ENCODE results near the gene EEF1G.
"Not testable (repeated sequence)": the region's sequence is repeated elsewhere in the genome, so short reads cannot be mapped to it uniquely, and the experiment has no call there.

EEF1G gene

GRCh38 chr11:62573592-62574362 is at the start of gene EEF1G:
TSS of gene EEF1G (minus strand) at chr11:62573891. CDS start at chr11:62573842, 49 bp downstream.
- Histone ChIP-seq H3K4me1 (ENCODE audit: insufficient read depth, low read length) (peaks cover 18% of the 10 kb centered on the region), H3K36me3 (ENCODE audit: insufficient read depth, low read length) (peaks cover 40% of the 10 kb centered on the region), H3K9ac (ENCODE audit: low read depth, low read length) (peak within 1 kb of the TSS; percentile 99), H3K9me3 (ENCODE audit: control insufficient read depth, insufficient read depth, low read length) (no peaks in the 10 kb centered on the region)

GRCh38 chr11:62622476-62623089 is 48.9 kb upstream of the EEF1G start:
- peaks cover 11% of the 10 kb centered on the region for H3K36me3 ChIP-seq (ENCODE audit: insufficient read depth, low read length)
- H3K9ac ChIP-seq (ENCODE audit: low read depth, low read length) = peak overlapping the region; percentile 25
- peaks cover 6% of the 10 kb centered on the region; the same call in 1 of the 2 replicates for H3K4me1 ChIP-seq (ENCODE audit: insufficient read depth, low read length)
- no peaks in the 10 kb centered on the region for H3K9me3 ChIP-seq (ENCODE audit: control insufficient read depth, insufficient read depth, low read length)

GRCh38 chr11:62621567-62622470 is 48.1 kb upstream of the EEF1G start, which contains the start of gene B3GAT3:
TSS of gene B3GAT3 (minus strand) at chr11:62621986. CDS start at chr11:62621947, 39 bp downstream.
- peaks cover 11% of the 10 kb centered on the region for H3K36me3 ChIP-seq (ENCODE audit: insufficient read depth, low read length)
- H3K9ac ChIP-seq (ENCODE audit: low read depth, low read length) = peak within 1 kb of the TSS; percentile 85

GRCh38 chr11:62621027-62621566 is 47.4 kb upstream of the EEF1G start:
- no peaks in the 10 kb centered on the region for H3K9me3 ChIP-seq (ENCODE audit: control insufficient read depth, insufficient read depth, low read length)
- peaks cover 6% of the 10 kb centered on the region; the same call in 1 of the 2 replicates for H3K4me1 ChIP-seq (ENCODE audit: insufficient read depth, low read length)
- peaks cover 7% of the 10 kb centered on the region for H3K36me3 ChIP-seq (ENCODE audit: insufficient read depth, low read length)
- peak overlapping the region; percentile 85 for H3K9ac ChIP-seq (ENCODE audit: low read depth, low read length)

More at GRCh38 chr11:62621567-62622470, 48.1 kb upstream of the EEF1G start, which contains the start of gene B3GAT3:
- H3K4me1 ChIP-seq (ENCODE audit: insufficient read depth, low read length) = peaks cover 6% of the 10 kb centered on the region; the same call in 1 of the 2 replicates
- H3K9me3 ChIP-seq (ENCODE audit: control insufficient read depth, insufficient read depth, low read length) = no peaks in the 10 kb centered on the region

- H3K4me1 ChIP-seq (ENCODE audit: insufficient read depth, low read length) = peaks cover 18% of the 10 kb centered on the region
- not testable (repeated sequence) for H3K9me3 ChIP-seq (ENCODE audit: control insufficient read depth, insufficient read depth, low read length); H3K9ac ChIP-seq (ENCODE audit: low read depth, low read length); H3K36me3 ChIP-seq (ENCODE audit: insufficient read depth, low read length)
Observed at GRCh38 chr11:62616957-62617356, 43.3 kb upstream of the EEF1G start.

GRCh38 chr11:62615521-62615920 is 41.8 kb upstream of the EEF1G start:
- no peaks in the 10 kb centered on the region; the same call in 1 of the 2 replicates for H3K36me3 ChIP-seq (ENCODE audit: insufficient read depth, low read length)
- peaks cover 13% of the 10 kb centered on the region for H3K4me1 ChIP-seq (ENCODE audit: insufficient read depth, low read length)
- no peak overlapping the region for H3K9ac ChIP-seq (ENCODE audit: low read depth, low read length)
- no peaks in the 10 kb centered on the region for H3K9me3 ChIP-seq (ENCODE audit: control insufficient read depth, insufficient read depth, low read length)

- no peaks in the 10 kb centered on the region; the same call in 1 of the 2 replicates for H3K36me3 ChIP-seq (ENCODE audit: insufficient read depth, low read length)
- no peaks in the 10 kb centered on the region for H3K9me3 ChIP-seq (ENCODE audit: control insufficient read depth, insufficient read depth, low read length)
- H3K9ac ChIP-seq (ENCODE audit: low read depth, low read length) = no peak overlapping the region
- peaks cover 12% of the 10 kb centered on the region; the same call in 1 of the 2 replicates for H3K4me1 ChIP-seq (ENCODE audit: insufficient read depth, low read length)
Observed at GRCh38 chr11:62614275-62614674, 40.6 kb upstream of the EEF1G start.

- Histone ChIP-seq H3K9ac (ENCODE audit: low read depth, low read length) (peak overlapping the region; percentile 62; the same call in 1 of the 2 replicates), H3K36me3 (ENCODE audit: insufficient read depth, low read length) (no peaks in the 10 kb centered on the region; the same call in 1 of the 2 replicates), H3K4me1 (ENCODE audit: insufficient read depth, low read length) (peaks cover 12% of the 10 kb centered on the region; the same call in 1 of the 2 replicates), H3K9me3 (ENCODE audit: control insufficient read depth, insufficient read depth, low read length) (no peaks in the 10 kb centered on the region)
Observed at GRCh38 chr11:62613291-62613778, 39.6 kb upstream of the EEF1G start.

- Histone ChIP-seq H3K36me3 (ENCODE audit: insufficient read depth, low read length) (no peaks in the 10 kb centered on the region), H3K9me3 (ENCODE audit: control insufficient read depth, insufficient read depth, low read length) (no peaks in the 10 kb centered on the region), H3K4me1 (ENCODE audit: insufficient read depth, low read length) (peaks cover 12% of the 10 kb centered on the region; the same call in 1 of the 2 replicates), H3K9ac (ENCODE audit: low read depth, low read length) (peak within 1 kb of the TSS; percentile 62)
Observed at GRCh38 chr11:62612366-62613290, 38.9 kb upstream of the EEF1G start, which contains the start of the genes EML3 and ROM1. TSS of gene EML3 (minus strand) at chr11:62612775. CDS start at chr11:62612457, 318 bp downstream. TSS of gene ROM1 (plus strand) at chr11:62613257. CDS start at chr11:62613282, 25 bp downstream.

GRCh38 chr11:62611705-62612365 is 38.1 kb upstream of the EEF1G start:
- Histone ChIP-seq H3K9ac (ENCODE audit: low read depth, low read length) (peak overlapping the region; percentile 62), H3K4me1 (ENCODE audit: insufficient read depth, low read length) (peaks cover 17% of the 10 kb centered on the region; the same call in 1 of the 2 replicates), H3K36me3 (ENCODE audit: insufficient read depth, low read length) (no peaks in the 10 kb centered on the region), H3K9me3 (ENCODE audit: control insufficient read depth, insufficient read depth, low read length) (no peaks in the 10 kb centered on the region)

GRCh38 chr11:62610814-62611704 is 37.4 kb upstream of the EEF1G start:
- peaks cover 17% of the 10 kb centered on the region; the same call in 1 of the 2 replicates for H3K4me1 ChIP-seq (ENCODE audit: insufficient read depth, low read length)
- H3K36me3 ChIP-seq (ENCODE audit: insufficient read depth, low read length) = no peaks in the 10 kb centered on the region
- H3K9me3 ChIP-seq (ENCODE audit: control insufficient read depth, insufficient read depth, low read length) = no peaks in the 10 kb centered on the region
- H3K9ac ChIP-seq (ENCODE audit: low read depth, low read length) = peak overlapping the region; percentile 62; the same call in 1 of the 2 replicates

Measured in ES-I3 (cell line).